ENCODE results near the gene HLTF.

- TF ChIP-seq EP300 (IDR thresholded peaks at IDR 0.05) = no peak
- TF ChIP-seq CTCF (IDR thresholded peaks at IDR 0.05) = no peak
Observed at GRCh38 chr3:149001727-149002126, 84.6 kb downstream of the HLTF start.
